GM21423 (cell line): Measurements from ENCODE around the gene CENPP.

Experiments used
- ATAC-seq: cut with Tn5 transposase; IDR thresholded peaks from one replicate; pipeline ENCODE4 v1.9.1; 2021; ENCODE audit warnings: mild to moderate bottlenecking, moderate library complexity; ENCODE audit not compliant: unreplicated experiment

CENPP gene

DNA sequence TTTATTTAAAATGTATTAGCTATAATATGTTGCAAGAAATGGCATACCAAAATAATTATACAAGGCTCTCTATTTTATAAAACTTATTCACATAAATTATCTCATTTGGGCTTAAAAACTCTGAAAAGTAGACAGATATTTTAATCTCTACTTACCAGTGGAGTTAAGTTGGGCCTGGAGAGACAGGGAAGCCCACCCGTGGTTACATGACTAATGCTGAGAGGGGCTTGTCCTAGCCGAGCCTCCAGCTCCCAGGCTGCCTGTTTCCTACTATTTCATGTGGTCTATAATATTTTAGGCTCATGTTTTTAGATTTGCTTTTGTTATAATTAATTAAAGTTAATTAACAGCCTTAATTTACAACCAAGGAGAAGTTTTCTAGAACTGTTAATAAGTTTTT, 177.4 kb downstream of the CENPP start:
- ATAC-seq: no peak

DNA sequence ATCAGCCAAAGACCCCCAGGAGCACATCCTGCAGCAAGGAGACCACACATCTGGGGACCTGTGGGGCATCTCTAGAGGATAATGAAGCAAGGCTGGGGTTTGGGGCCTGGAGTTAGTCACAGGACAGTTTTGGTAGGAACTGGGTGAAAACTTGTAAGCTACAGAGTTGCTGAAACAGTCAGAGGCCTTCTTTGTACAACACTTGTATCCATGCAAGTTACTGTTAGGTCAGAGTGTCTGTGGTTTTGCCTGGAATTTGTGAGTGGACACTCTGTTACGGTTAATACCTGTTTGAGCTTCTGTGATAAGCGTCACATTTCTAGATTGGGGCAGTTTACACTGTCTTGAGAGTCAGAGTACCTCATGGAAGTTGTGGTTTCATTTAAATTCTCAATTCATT, 179.1 kb downstream of the CENPP start:
- ATAC-seq: no peak

- no peak for ATAC-seq
These were observed 180.6 kb downstream of the CENPP start for GRCh38 chr9:92506184-92506857.

GRCh38 chr9:92507005-92507404, 181.3 kb downstream of the CENPP start:
- no peak for ATAC-seq

DNA sequence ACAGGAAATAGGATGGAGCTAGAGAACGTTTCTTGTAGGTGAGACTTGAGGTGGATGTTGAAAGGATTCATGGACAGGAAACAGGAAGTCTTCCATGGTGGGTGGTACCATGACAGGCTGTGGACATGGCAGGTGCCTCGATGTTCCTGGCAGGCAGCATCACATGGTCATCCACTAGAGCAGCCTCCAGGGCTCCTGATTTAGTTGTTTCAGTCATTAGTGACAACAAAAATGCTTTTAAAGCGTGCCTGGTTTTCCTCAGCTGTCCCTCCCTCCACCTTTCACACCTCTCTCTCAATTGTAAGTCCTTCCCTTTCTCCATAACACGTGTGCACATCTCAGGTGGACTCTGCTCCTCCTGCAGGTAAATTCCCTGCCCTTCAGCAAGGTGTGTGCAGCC, 181.7 kb downstream of the CENPP start:
- ATAC-seq: no peak

GRCh38 chr9:92508018-92508820, 182.5 kb downstream of the CENPP start:
- no peak for ATAC-seq

- ATAC-seq: no peak
These were observed 183.3 kb downstream of the CENPP start for GRCh38 chr9:92509050-92509449.

GRCh38 chr9:92510747-92511146, 185.0 kb downstream of the CENPP start:
- no peak for ATAC-seq

DNA sequence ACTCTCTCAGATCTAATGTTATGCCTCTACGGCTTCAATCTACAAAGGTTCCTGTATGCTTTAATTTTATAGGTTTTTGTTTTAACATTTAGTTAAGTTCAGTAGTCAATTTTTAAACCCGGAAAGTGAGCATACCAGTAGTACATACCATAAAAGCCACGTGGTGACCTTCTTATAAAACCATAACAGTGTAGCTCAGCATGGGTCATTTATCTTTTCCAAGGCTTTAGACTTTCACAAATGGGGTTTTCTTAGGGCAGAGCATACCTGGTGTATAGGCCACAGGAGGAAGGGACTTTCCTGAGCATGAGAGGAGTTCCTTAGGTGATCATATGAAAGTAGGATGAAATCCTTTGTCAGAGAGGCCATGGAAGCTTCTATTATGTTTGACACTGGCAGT, 186.9 kb downstream of the CENPP start:
- no peak for ATAC-seq

GRCh38 chr9:92513349-92513748, 187.6 kb downstream of the CENPP start:
- ATAC-seq: no peak

DNA sequence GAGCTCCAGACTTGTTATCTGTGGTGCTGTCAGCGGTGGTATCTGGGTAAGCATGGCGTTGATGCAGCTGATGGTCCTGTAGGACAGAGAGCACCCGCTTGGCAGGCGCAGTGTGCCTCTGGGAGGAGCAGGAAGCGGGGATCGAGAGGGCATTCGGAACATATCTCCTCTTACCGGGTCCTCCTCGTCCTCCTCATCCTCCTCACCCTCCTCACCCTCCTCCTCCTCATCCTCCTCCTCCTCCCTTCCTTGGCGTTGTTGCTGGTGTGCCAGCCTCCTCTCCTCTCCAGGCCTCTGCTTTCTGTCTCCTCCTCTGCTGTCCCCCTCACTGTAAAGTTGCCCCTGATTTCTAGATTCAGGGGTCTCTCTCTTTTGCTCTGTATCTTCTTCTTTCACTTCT, 188.9 kb downstream of the CENPP start:
- no peak for ATAC-seq

DNA sequence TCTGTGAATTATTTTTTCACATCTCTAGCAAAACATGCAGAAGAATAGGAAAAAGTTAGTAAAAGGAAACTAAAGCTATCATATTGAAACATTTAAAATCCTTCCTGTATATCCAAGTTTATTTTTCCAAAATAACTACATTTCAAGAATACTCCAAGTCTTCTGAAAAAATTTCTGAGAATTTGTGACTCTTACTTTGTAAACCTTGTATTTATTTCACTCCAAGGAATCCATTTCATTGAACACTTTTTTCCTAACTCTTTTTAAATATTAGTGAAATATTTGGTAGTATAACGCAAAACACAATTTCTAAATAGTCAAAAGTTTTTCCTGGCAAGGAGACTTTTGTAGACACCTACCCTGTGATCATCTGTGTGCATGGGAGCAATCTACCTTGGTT, 190.8 kb downstream of the CENPP start:
- no peak for ATAC-seq

GRCh38 chr9:92517046-92517445, 191.3 kb downstream of the CENPP start:
- ATAC-seq: no peak

DNA sequence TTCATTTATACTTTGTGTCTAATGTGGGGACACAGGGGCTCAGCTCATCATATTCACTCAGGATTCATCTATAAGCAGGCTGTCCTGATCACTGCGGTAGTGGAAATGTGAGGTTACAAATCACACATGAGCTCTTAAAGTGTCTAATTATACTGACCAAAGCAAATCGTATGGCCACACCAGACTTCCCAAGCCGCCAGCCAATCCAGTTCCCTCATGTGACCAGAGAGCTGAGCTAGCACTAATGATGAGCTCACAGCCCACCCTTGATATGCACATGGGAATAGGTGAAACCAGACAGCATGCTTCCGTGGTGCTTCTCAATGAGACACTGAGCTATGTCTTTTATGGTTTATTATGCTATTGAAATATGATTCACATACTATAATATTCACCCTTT, 192.4 kb downstream of the CENPP start:
- no peak for ATAC-seq

- ATAC-seq: no peak
These were observed 195.1 kb downstream of the CENPP start for GRCh38 chr9:92520837-92521236.

- ATAC-seq: no peak
These were observed 197.5 kb downstream of the CENPP start for GRCh38 chr9:92522983-92523970.

- no peak for ATAC-seq
These were observed 199.1 kb downstream of the CENPP start for GRCh38 chr9:92524881-92525280.

- no peak for ATAC-seq
These were observed 199.6 kb downstream of the CENPP start for GRCh38 chr9:92525306-92525705.

GRCh38 chr9:92527291-92527828, 201.6 kb downstream of the CENPP start:
- no peak for ATAC-seq

- ATAC-seq: no peak
These were observed 202.2 kb downstream of the CENPP start for GRCh38 chr9:92527832-92528521.

DNA sequence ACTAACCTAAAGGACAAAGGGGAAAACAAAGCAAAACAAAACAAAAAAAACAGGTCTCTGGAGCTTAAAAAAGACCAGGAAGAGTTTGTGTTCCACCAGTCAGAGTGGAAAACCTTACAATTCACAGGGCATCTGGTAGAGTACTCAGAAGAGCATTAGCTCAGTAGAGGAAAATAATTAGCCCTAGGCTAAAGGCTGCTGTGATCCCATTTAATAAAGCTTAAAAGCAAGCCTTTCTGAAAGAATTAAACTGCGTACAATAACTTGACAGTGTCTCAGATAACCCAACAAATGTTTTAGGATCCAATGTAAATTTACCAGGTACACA, 202.7 kb downstream of the CENPP start:
- no peak for ATAC-seq
